ENCODE measurements around the gene MTR.
"Not testable (repeated sequence)": the region's sequence is repeated elsewhere in the genome, so short reads cannot be mapped to it uniquely, and the experiment has no call there.

The MTR gene

GRCh38 chr1:236835491-236835890 is 40.4 kb downstream of the MTR start:
- DNase-seq = no peak

GRCh38 chr1:236836157-236836556 is 41.1 kb downstream of the MTR start:
- DNase-seq = no peak

- no peak for DNase-seq
Observed at GRCh38 chr1:236837115-236837514, 42.0 kb downstream of the MTR start.

GRCh38 chr1:236837897-236838296 is 42.8 kb downstream of the MTR start:
- DNase-seq = no peak

- DNase-seq = no peak
Observed at GRCh38 chr1:236841341-236841740, 46.2 kb downstream of the MTR start.

- DNase-seq = no peak
Observed at GRCh38 chr1:236844499-236845271, 49.6 kb downstream of the MTR start.

GRCh38 chr1:236845830-236846229 is 50.7 kb downstream of the MTR start:
- DNase-seq = no peak

GRCh38 chr1:236848274-236848923 is 53.3 kb downstream of the MTR start:
- no peak for DNase-seq

GRCh38 chr1:236850077-236850979 is 55.2 kb downstream of the MTR start:
- no peak for DNase-seq

- DNase-seq = no peak
Observed at GRCh38 chr1:236851871-236852270, 56.8 kb downstream of the MTR start.

- no peak for DNase-seq
Observed at GRCh38 chr1:236853921-236854604, 59.0 kb downstream of the MTR start.

GRCh38 chr1:236854605-236854983 is 59.5 kb downstream of the MTR start:
- no peak for DNase-seq

- not testable (repeated sequence) for DNase-seq
Observed at GRCh38 chr1:236856649-236857048, 61.6 kb downstream of the MTR start.

- no peak for DNase-seq
Observed at GRCh38 chr1:236858165-236858564, 63.1 kb downstream of the MTR start.

- DNase-seq = no peak
Observed at GRCh38 chr1:236860101-236860500, 65.0 kb downstream of the MTR start.

- no peak for DNase-seq
Observed at GRCh38 chr1:236860674-236861073, 65.6 kb downstream of the MTR start.

GRCh38 chr1:236861560-236862218 is 66.6 kb downstream of the MTR start:
- DNase-seq = no peak

GRCh38 chr1:236862219-236862591 is 67.1 kb downstream of the MTR start:
- no peak for DNase-seq

- no peak for DNase-seq
Observed at GRCh38 chr1:236862615-236863211, 67.6 kb downstream of the MTR start.

GRCh38 chr1:236864211-236864610 is 69.1 kb downstream of the MTR start:
- DNase-seq = no peak

- no peak for DNase-seq
Observed at GRCh38 chr1:236864996-236865817, 70.1 kb downstream of the MTR start.
